Left ventricle myocardium inferior (tissue), 1 donor: Measurements from ENCODE around the gene IQCK. TPM values are rescaled to one million over a fixed set of nuclear protein-coding genes. Genes with fewer than 3 reads are reported as not detected.

Experiments
- DNase-seq: peaks from one replicate; pipeline ENCODE4 v3.0.0-alpha.2; 2020
- H3K27ac ChIP-seq: fragments of 200-600 bp; replicated peaks from 2 replicates; pipeline ENCODE4 v1.8.0; 2021
- H3K27me3 ChIP-seq: fragments of 200-600 bp; 2 replicates; pipeline ENCODE4 v1.8.0; 2021; ENCODE audit warnings: low read depth
- H3K36me3 ChIP-seq: fragments of 200-600 bp; 2 replicates; pipeline ENCODE4 v1.8.0; 2021
- H3K4me1 ChIP-seq: fragments of 200-600 bp; 2 replicates; pipeline ENCODE4 v1.8.0; 2021
- H3K4me3 ChIP-seq: fragments of 200-600 bp; 2 replicates; pipeline ENCODE4 v1.8.0; 2021; ENCODE audit warnings: mild to moderate bottlenecking, moderate library complexity
- H3K9me3 ChIP-seq: fragments of 200-600 bp; replicated peaks from 2 replicates; pipeline ENCODE4 v1.8.0; 2021
- CTCF ChIP-seq: fragments of 200-600 bp; IDR thresholded peaks from 2 replicates; pipeline ENCODE4 v1.8.0; 2021; ENCODE audit warnings: antibody characterized with exemption, mild to moderate bottlenecking, borderline replicate concordance
- intact Hi-C: fragments of 100-400 bp; cut with micrococcal nuclease; formaldehyde crosslinking; loops from one replicate; pipeline ENCODE4 v1.11.0; 2022
- total RNA-seq: library from RNA; stranded (reverse); fragmentation: NEBNext Ultra II Directional; extraction: Animal tissue kit (Norgen Biotek cat#: 25700); gene quantifications from one replicate; pipeline ENCODE4 v1.2.1, GENCODE V29; 2021
- donor health status: DM: no; HTN: yes; CAD: no; lungs with severe emphysema.

IQCK gene
- total RNA-seq, 1 donor from 2014 or later, result 6.0 TPM

- Histone ChIP-seq H3K4me3 (no peak overlapping the region), H3K9me3 (no peaks in the 10 kb centered on the region), H3K27ac (peak overlapping the region; percentile 57), H3K27me3 (no peaks in the 10 kb centered on the region), H3K4me1 (peaks cover 89% of the 10 kb centered on the region), H3K36me3 (peaks cover 77% of the 10 kb centered on the region)
- no peak for DNase-seq
- intact Hi-C loops, result no loop called here
- no peak for TF ChIP-seq CTCF
Observed at GRCh38 chr16:19868421-19868820, 150.3 kb downstream of the IQCK start.

GRCh38 chr16:19871721-19872120 lies 153.7 kb downstream of the IQCK start:
- Histone ChIP-seq H3K4me3 (no peak overlapping the region), H3K4me1 (peaks cover 90% of the 10 kb centered on the region), H3K9me3 (no peaks in the 10 kb centered on the region), H3K27me3 (no peaks in the 10 kb centered on the region), H3K27ac (no peak overlapping the region), H3K36me3 (peaks cover 60% of the 10 kb centered on the region)
- TF ChIP-seq CTCF, result no peak
- intact Hi-C loops, result loop anchor here (10.0 kb wide), 1 partner anchor 147 kb away; no protein-coding TSS in a partner anchor
- DNase-seq, result no peak

- no peak for TF ChIP-seq CTCF
- Histone ChIP-seq H3K27ac (peak overlapping the region; percentile 97), H3K36me3 (peaks cover 54% of the 10 kb centered on the region), H3K4me3 (no peak overlapping the region), H3K27me3 (no peaks in the 10 kb centered on the region), H3K4me1 (peaks cover 90% of the 10 kb centered on the region), H3K9me3 (no peaks in the 10 kb centered on the region)
- no peak for DNase-seq
- intact Hi-C loops, result loop anchor here (10.0 kb wide), 1 partner anchor 148 kb away; no protein-coding TSS in a partner anchor
Observed at GRCh38 chr16:19872179-19872863, 154.2 kb downstream of the IQCK start.

GRCh38 chr16:19872935-19873334 lies 154.9 kb downstream of the IQCK start:
- peaks cover 49% of the 10 kb centered on the region for H3K36me3 ChIP-seq
- no peak overlapping the region for H3K4me3 ChIP-seq
- H3K27me3 ChIP-seq, result no peaks in the 10 kb centered on the region
- peak overlapping the region; percentile 97 for H3K27ac ChIP-seq
- intact Hi-C loops, result loop anchor here (10.0 kb wide), 1 partner anchor 148 kb away; no protein-coding TSS in a partner anchor
- peaks cover 90% of the 10 kb centered on the region for H3K4me1 ChIP-seq
- H3K9me3 ChIP-seq, result no peaks in the 10 kb centered on the region
- no peak for DNase-seq
- TF ChIP-seq CTCF, result no peak

GRCh38 chr16:19874026-19874425 lies 156.0 kb downstream of the IQCK start:
- TF ChIP-seq CTCF, result no peak
- Histone ChIP-seq H3K4me3 (peak overlapping the region; percentile 9), H3K27ac (peak overlapping the region; percentile 97), H3K4me1 (peaks cover 90% of the 10 kb centered on the region), H3K27me3 (no peaks in the 10 kb centered on the region), H3K36me3 (peaks cover 44% of the 10 kb centered on the region), H3K9me3 (no peaks in the 10 kb centered on the region)
- DNase-seq, result no peak
- intact Hi-C loops, result loop anchor here (10.0 kb wide), 1 partner anchor 149 kb away; no protein-coding TSS in a partner anchor
